Liver (tissue), 9 donors: ENCODE data around the gene SREBF2. TPM values are rescaled to one million over a fixed set of nuclear protein-coding genes. Genes with fewer than 3 reads are reported as not detected.

Experiments used
- DNase-seq: peaks from one replicate; pipeline ENCODE4 v3.0.0-alpha.2; 2017; ENCODE audit warnings: low spot score
- H3K27ac ChIP-seq, 2 donors: one replicate each; pipeline ENCODE4 v1.7.0; 2013; ENCODE audit warnings: inconsistent platforms in 2 of 2, low read length in 2 of 2, control low read depth in 1 of 2, low read depth in 1 of 2, mild to moderate bottlenecking in 1 of 2
- H3K27me3 ChIP-seq, 4 donors: one replicate each; pipeline versions ENCODE4 v1.6.1 to v1.7.0; 2013; ENCODE audit warnings: low read length in 3 of 4, inconsistent platforms in 1 of 4, mild to moderate bottlenecking in 1 of 4, moderate library complexity in 1 of 4; ENCODE audit not compliant: control insufficient read depth in 4 of 4, insufficient read depth in 4 of 4
- H3K36me3 ChIP-seq, 4 donors: one replicate each; pipeline versions ENCODE4 v1.6.1 to v1.7.0; 2013; ENCODE audit warnings: low read length in 3 of 4, mild to moderate bottlenecking in 3 of 4, low read depth in 1 of 4, moderate library complexity in 1 of 4; ENCODE audit not compliant: control insufficient read depth in 4 of 4, insufficient read depth in 3 of 4
- H3K4me1 ChIP-seq, 4 donors: one replicate each; pipeline versions ENCODE4 v1.6.1 to v1.7.0; 2013; ENCODE audit warnings: low read length in 3 of 4, mild to moderate bottlenecking in 3 of 4, moderate library complexity in 1 of 4; ENCODE audit not compliant: control insufficient read depth in 4 of 4, insufficient read depth in 4 of 4
- H3K4me3 ChIP-seq, 3 donors: one replicate each; pipeline versions ENCODE4 v1.6.1 to v1.7.0; 2013; ENCODE audit warnings: low read length in 3 of 3, control low read depth in 1 of 3, low read depth in 1 of 3, mild to moderate bottlenecking in 1 of 3
- H3K9ac ChIP-seq, 2 donors: one replicate each; pipeline ENCODE4 v1.7.0; 2013; ENCODE audit warnings: low read length in 2 of 2, mild to moderate bottlenecking in 2 of 2, moderate library complexity in 2 of 2, control low read depth in 1 of 2, low read depth in 1 of 2
- H3K9me3 ChIP-seq, 4 donors: one replicate each; pipeline versions ENCODE4 v1.6.1 to v1.7.0; 2013; ENCODE audit warnings: low read length in 3 of 4; ENCODE audit not compliant: control insufficient read depth in 4 of 4
- CTCF ChIP-seq: fragments of 150-350 bp; IDR thresholded peaks from 2 replicates; pipeline ENCODE4 v1.5.1; 2017; ENCODE audit warnings: improper control_type of control experiment, low read depth, low read length; ENCODE audit not compliant: missing input control
- FOXA2 ChIP-seq: IDR thresholded peaks from 2 replicates; pipeline ENCODE4 v1.6.1; 2016; ENCODE audit warnings: antibody characterized with exemption
- HNF4A ChIP-seq, 2 donors: conservative IDR thresholded peaks; 2 replicates each; pipeline ENCODE4 v1.6.1; 2016; ENCODE audit warnings: antibody characterized with exemption in 2 of 2, mild to moderate bottlenecking in 2 of 2
- HNF4G ChIP-seq: IDR thresholded peaks from 2 replicates; pipeline ENCODE4 v1.6.1; 2016; ENCODE audit warnings: antibody characterized with exemption
- JUND ChIP-seq, 2 donors: IDR thresholded peaks; 2 replicates each; pipeline ENCODE4 v1.6.1; 2016; ENCODE audit warnings: antibody characterized with exemption in 2 of 2
- MAX ChIP-seq: IDR thresholded peaks from 2 replicates; pipeline ENCODE4 v1.6.1; 2016; ENCODE audit warnings: antibody characterized with exemption
- REST ChIP-seq: IDR thresholded peaks from 2 replicates; pipeline ENCODE4 v1.6.1; 2016; ENCODE audit warnings: antibody characterized with exemption, mild to moderate bottlenecking
- RXRA ChIP-seq, 2 donors: IDR thresholded peaks; 2 replicates each; pipeline ENCODE4 v1.6.1; 2017 to 2018; ENCODE audit warnings: antibody characterized with exemption in 2 of 2, mild to moderate bottlenecking in 1 of 2
- SP1 ChIP-seq: IDR thresholded peaks from 2 replicates; pipeline ENCODE4 v1.6.1; 2018; ENCODE audit warnings: antibody characterized with exemption, mild to moderate bottlenecking
- WGBS: extraction: QIAGEN DNeasy Blood & Tissue Kit; methylation state at CpG from one replicate; pipeline ENCODE4 v1.1.7; 2013; 5-methylcytosine and 5-hydroxymethylcytosine counted together
- polyA plus RNA-seq, 2 donors: library from polyadenylated mRNA; stranded (reverse) in 1 of 2; unstranded in 1 of 2; fragments of 200-250 nt in 1 of 2; fragments of >200 nt in 1 of 2; fragmentation: Nextera tagmentation in 1 of 2; extraction: Ambion mirVana in 1 of 2; gene quantifications; one replicate each; pipeline versions ENCODE4 v1.2.1 to v1.2.3, GENCODE V29; 2013 to 2015
- total RNA-seq, 2 donors: library from RNA; depleted of rRNA; stranded (reverse); fragments of >200 nt; gene quantifications; one replicate each; pipeline ENCODE4 v1.2.3, GENCODE V29; 2014
- donor health status: healthy.
- donor health status: healthy.
- donor health status: healthy.
- donor health status: healthy.
- donor health status: healthy.

The SREBF2 gene
- total and polyA plus RNA-seq, 4 donors: 18.3 to 69.6 (median 57.3) TPM

- Histone ChIP-seq H3K27me3 (no peaks in the 10 kb centered on the region), H3K36me3 (no peaks in the 10 kb centered on the region), H3K4me3 (no peak overlapping the region), H3K9ac (no peak overlapping the region), H3K27ac (no peak overlapping the region), H3K4me1 (peaks cover 0 to 23% (median 17%) of the 10 kb centered on the region in 4 donors), H3K9me3 (no peaks in the 10 kb centered on the region)
- WGBS: 99% methylated on average over 2 of the region's 2 CpGs
- no peak for DNase-seq
- TF ChIP-seq JUND (IDR thresholded peaks at IDR 0.05) (no peak), REST (no peak), HNF4G (no peak), RXRA (IDR thresholded peaks at IDR 0.05) (no peak), MAX (no peak), HNF4A (conservative IDR thresholded peaks at IDR 0.05) (no peak), CTCF (no peak), SP1 (no peak), FOXA2 (no peak)
Measured at GRCh38 chr22:41798736-41799135, 34.2 kb upstream of the SREBF2 start.

- H3K4me3 ChIP-seq: peak overlapping the region; percentile 68 to 96 (median 80)
- TF ChIP-seq CTCF (peak; percentile 4), RXRA (IDR thresholded peaks at IDR 0.05) (no peak)
- no peaks in the 10 kb centered on the region for H3K36me3 ChIP-seq
- H3K27me3 ChIP-seq: no peaks in the 10 kb centered on the region
- peak; percentile 52 for DNase-seq
- H3K27ac ChIP-seq: peak overlapping the region; percentile 87 to 92
- H3K9me3 ChIP-seq: no peaks in the 10 kb centered on the region
- 29% methylated on average over 38 of the region's 38 CpGs for WGBS
- H3K9ac ChIP-seq: peak overlapping the region; percentile 64 to 74
- peaks cover 0 to 23% (median 17%) of the 10 kb centered on the region in 4 donors for H3K4me1 ChIP-seq
Measured at GRCh38 chr22:41799486-41800347, 33.2 kb upstream of the SREBF2 start.
